HG03139 (cell line): ENCODE data around the gene KMT2C.
"Not testable (repeated sequence)": the region's sequence is repeated elsewhere in the genome, so short reads cannot be mapped to it uniquely, and the experiment has no call there.

Experiments
- ATAC-seq: cut with Tn5 transposase; IDR thresholded peaks from one replicate; pipeline ENCODE4 v1.9.1; 2021; ENCODE audit not compliant: unreplicated experiment

The KMT2C gene

DNA sequence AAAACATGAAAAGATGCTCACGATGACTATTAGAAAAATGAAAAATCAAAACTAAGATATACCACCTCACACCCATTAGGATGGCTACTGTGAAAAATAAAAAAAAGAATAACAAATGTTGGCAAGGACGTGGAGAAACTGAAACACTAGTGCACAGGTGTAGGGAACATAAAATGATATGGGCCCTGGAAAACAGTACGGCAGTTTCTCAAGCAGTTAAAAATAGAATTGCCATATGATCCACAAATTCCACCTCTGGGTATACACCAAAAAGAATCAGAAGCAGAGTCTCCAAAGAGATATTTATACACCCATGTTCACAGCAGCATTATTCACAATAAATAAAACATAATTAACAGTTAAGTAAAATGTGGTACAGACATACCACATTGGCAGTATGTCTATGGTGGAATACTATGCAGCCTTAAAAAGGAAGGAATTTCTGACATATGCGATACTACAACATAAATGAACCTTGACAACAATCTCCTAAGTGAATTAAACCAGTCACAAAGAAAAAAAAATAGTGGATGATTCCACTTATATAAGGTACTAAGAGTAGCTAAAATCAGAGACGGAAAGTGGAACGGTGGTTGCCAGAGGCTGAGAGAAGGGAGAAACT, 69.7 kb downstream of the KMT2C start:
- ATAC-seq, result no peak

DNA sequence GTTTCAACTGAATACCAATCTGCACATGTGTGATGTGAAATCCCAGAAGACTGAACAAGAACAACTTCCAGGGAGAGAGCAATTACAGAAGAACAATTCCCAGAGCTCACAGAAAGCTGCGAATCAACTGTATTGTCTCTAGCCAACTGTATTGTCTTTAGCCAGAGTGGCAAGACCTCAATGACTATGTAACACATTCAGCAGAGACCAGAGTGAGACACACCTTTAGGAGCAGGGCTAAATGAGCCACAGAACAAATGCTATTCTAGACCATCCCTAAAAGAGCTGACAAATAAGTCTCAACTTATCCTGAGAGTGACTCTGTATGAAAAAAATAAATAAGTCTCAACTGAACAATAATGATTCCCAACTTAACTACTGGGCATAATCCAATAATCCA, 72.0 kb downstream of the KMT2C start:
- no peak for ATAC-seq

DNA sequence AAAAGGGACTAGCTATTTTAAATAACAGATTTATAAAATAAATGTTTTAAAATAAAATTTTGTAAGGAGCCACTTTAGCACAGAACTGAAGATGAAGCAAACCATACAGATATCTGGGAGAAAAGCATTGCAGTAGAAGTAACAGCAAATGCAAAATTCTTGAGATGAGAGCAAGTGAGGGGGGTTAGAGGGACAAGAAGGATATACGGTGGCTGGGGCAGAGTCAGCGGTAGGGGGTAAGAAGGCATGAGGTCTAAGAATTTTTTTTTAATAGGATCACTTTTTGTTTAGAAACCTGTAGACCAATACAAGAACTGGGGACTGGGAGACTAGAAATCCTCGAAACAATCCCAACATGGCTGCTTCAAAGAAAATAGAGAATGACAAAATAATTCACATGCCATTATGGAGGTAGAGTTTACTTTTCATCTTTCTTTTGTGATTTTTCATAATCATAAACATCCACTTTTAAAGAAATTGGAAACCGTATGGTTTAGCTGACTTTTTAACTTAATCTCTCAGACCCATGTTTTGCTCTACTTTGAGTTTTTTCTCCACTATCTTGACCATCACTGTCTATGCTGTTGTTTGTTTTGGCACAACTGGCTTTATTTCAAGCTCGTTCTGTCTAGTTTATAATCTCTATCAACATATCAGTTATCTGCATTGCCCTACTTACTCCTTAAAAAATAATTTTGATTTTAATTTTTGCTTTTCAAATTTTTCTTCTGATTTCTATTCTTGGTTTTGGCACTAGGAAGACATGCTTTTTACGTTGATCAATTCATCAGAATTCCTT, 73.5 kb downstream of the KMT2C start:
- no peak for ATAC-seq

DNA sequence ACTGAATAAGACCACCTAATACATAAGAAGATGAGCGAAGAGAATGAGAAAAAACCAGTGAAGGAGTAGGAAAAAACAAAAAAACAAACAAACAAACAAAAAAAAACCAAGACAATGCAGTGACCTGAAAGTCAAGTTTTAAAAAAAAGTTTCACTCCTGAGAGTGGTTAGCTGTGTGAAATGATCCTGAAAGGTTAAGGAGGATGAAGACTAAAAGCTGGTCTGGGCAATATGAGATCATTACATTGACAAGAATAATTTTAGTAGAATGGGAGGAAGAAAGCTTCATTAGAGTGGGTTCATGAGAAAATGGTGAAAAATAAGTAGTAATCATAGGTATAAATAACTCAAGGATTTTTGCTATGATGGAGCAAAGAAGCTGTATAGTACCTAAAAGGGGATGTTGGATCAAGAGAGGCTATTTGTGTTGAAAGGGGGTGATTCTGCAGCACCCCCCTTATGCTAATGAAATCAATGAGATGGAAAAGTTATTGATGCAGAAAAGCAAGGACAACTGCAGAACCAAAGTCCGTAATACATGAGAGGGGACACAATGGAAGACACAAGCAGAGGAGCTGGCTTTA, 80.2 kb downstream of the KMT2C start:
- ATAC-seq, result no peak

DNA sequence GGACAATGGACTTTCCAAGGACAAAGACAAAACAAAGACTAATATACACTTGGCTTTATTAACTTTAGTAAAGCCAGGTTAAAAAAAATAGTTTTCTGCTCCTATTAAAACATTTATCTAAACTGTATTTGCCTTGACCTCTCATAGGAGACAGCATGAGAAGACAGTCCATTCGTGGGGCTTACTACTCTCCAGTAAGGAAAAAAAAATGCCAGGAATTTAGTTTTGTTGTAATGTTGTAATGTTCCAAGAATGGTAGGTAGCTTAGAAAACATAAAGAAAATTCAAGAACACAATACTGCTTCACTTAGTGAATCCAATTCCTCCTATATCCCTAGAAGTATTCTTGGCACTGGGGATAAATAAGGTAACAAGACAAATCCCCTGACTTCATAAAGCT, 81.7 kb downstream of the KMT2C start:
- ATAC-seq, result no peak

DNA sequence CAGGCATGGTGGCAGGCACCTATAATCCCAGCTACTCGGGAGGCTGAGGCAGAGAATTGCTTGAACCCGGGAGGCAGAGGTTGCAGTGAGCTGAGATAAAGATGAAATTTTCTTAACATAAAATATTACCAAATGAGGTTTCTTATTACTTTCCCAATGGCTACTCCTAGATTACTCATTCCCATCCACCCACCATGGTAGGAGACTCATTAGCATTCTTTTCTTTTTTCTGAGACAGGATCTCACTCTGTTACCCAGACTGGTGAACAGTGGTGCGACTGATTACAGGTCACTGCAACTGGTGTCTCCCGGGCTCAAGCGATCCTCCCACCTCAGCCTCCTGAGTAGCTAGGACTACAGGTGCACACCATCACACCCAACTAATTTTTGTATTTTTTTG, 82.5 kb downstream of the KMT2C start:
- not testable (repeated sequence) for ATAC-seq

DNA sequence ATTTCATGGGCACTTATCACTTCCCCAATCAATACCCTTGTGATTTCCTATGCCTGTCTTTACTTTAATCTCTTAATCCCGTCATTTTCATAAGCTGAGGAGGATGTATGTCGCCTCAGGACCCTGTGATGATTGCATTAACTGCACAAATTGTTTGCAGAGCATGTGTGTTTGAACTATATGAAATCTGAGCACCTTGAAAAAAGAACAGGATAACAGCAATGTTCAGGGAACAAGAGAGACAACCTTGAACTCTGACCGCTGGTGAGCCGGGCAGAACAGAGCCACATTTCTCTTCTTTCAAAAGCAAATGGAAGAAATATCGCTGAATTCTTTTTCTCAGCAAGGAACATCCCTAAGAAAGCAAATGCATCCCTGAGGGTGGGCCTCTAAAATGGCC, 84.1 kb downstream of the KMT2C start:
- ATAC-seq, result not testable (repeated sequence)

DNA sequence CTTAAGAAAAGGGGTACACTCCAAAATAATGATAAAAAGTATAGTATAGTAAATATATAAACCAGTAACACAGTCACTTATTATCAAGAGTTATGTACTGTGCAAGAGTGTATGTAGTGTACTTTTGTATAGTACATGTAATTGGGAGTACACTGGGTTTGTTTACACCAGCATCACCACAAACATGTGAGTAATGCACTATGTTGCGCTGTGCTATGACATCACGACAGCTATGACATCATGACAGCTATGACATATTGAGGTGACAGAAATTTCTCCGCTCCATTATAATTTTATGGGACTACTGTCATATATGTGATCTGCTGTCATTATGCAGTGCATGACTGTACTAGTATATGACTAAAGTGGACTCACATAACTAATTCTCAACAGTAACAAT, 84.6 kb downstream of the KMT2C start:
- ATAC-seq, result no peak

DNA sequence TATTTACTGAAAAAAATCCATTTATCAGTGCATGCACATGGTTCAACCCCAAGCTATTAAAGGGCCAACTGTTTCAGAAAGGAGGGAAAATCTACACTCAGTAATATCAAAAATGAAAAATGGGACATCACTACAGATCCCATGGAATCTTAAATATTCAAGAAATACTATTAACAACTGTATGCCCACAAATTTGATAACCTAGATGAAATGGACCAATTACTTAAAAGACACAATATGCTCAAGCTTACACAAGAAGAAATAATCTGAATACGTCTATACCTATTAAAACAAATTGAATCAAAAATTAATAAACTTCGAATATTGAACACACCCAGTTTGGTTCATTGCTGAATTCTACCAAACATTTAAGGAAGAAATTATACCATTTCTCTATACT, 87.9 kb downstream of the KMT2C start:
- no peak for ATAC-seq

DNA sequence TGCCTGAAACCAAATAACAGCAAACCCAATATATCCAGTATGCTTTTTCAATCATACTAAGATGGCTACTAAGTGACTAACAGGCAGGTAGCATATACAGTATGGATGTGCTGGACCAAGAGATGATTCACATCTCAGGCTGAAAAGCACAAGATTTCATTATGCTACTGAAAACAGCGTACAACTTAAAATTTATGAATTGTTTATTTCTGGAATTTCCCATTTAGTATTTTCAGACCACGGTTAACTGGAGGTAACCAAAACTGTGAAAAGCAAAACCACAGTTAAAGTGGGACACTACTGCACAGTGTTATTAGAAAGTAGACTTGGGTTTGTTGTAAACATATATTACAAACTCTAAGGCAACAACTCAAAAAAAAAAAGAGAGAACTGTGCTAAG, 91.5 kb downstream of the KMT2C start:
- no peak for ATAC-seq

DNA sequence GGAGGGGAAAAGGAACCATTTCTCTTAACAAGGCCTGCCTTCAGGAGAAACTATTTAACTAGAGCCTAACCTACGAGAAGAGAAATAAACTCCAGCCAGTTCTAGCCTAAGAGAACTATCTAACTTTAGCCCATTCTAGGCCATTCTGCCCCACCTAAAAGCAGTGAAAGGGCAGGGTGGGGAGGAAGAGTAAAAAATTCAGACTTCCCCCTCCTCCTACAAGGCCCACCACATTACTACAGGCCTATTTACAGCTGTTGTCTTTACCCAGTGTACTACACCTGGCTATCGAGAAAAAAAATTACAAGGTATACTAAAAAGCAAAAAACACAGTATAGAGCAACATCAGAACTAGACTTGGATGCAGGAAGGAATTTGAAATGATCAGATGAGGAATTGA, 93.0 kb downstream of the KMT2C start:
- ATAC-seq, result no peak

DNA sequence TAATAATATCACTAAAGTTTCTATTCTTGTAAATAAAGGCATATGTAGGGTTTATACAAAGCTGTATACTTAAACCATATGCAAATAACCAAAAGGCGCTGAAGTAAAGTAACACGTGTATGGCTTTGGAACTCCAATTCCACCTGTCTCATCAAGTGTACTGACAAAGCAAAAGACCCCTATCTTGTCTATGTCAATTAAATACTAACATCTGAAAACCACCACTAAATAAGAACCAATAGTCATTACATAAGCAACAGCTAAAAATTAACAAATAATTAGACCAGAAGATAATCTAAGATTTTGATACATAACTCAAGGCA, 93.9 kb downstream of the KMT2C start:
- no peak for ATAC-seq

DNA sequence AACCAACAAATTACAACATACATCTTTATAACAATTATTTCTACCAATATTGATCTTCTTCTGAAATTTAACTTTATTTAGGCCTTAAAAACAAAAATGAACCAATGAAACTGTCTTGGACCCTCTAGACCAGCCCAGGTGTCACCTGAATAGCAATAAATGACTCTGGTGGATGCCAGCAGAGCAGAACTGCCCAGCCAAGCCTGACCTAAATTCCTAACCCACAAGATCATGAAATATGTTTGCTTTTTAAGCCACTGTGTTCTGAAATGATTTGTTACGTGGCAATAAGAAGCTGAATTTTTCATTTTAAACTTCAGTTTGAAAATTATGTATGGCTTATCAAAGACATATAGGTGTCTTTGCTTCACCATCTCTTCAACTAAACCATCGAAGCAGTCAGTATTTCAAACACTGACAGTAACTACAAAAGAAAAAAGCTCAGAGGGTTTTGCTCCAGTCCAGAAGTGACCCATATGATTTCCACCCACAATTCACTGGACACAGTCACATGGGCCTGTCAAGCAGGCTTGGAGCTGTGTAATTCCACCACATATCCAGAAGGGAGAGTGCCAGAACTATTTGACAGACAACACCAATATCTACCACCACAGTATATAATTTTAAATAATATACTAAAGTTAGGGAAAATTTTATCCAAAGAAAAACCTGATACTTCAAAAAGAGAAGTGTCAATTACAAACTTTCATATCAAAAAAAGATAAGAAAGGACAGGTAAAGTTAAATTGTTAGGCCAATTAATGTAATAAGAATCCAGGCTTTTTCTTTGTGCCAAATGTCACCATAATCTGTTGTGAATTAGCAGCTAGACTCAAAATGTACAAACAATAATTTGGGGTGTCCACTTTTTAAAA, 94.5 kb downstream of the KMT2C start:
- ATAC-seq, result peak; percentile 61

DNA sequence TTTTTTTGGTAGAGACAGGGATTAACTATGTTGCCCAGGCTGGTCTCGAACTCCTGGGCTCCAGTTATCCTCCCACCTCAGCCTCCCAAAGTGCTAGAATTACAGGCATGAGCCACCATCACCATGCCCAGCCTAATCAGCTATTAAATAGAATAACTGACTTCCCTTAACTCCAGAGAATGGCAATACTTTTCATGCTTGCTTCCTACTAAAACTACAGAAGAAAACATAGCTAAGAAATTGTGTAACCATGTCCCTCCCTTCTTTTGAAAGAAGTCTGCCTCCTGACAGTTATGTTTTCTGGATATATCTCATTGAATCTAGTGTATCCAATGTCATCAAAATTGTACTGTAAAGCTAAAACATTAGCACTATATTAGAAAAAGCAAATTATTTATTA, 95.6 kb downstream of the KMT2C start:
- no peak for ATAC-seq

DNA sequence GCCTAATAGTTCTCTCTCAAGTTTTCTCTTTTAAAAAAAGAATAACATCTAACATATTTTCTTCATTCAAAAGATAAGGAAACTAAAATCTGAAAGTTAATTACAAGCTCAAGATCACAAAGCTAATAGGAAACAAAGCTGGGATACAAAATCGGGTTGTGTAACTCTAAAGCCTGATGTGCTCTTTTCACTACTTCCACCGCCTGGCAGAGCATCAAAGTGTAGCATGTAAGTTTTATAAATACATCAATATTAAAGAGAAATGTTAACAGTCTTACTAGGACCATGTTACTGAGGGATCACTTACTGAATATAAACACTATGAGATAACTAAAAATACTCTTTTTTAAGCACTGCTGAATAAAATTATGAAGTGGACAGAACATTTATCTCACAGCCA, 97.2 kb downstream of the KMT2C start:
- ATAC-seq, result no peak

DNA sequence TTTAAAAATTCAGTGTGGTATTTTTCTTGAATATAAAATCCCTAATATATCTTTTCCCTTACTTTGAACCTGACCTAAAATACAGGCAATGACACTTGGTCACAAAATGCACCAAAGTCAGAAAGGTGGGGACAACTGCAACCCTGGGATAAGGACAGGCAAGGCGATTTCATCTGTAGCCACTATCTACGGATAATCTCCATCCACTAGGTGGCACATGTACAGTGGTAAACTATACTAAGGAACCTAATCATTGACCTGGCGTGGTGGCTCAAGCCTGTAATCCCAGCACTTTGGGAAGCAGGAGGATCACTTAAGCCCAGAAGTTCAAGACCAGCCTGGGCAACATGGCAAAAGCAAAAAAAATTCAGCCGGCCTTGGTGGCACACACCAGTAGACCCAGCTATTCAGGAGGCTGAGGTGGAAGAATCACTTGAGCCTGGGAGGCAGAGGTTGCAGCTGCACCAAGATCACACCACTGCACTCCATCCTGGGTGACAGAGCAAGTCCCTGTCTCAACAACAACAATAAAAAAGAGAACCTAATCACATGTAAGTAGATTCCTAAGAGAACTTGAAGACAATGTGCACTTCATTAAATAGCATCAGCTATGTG, 98.9 kb downstream of the KMT2C start:
- peak; percentile 58 for ATAC-seq

DNA sequence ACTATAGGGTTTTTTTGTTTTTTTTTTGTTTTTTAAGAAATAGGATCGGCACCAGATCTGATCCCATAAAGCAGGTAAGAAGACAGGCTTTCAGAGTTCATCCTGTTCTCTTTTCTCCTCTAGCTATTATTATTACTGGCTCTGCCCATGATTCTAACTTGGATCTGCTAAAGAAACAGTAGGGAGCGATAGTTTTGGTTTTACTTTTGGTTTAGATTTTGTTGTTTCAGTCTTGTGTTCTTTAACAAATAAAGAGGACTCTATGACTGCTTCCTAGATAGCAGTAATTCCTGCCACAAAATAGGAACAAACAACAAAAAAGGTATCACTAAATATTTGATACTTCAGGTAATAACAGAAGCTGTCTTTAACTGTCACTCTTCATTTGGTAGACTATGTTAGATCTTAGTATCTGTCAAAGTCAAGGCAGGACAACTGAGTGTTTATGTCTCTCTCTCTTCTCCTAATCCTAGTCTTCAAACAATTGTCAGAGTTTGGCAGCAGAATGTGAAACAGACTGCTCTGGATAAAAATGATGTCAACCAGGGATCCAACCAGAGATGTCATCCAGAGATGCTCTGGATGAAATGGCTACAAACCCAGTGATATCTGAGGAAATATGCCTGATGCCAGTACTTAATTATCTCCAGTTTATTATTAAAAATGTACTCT, 99.8 kb downstream of the KMT2C start:
- no peak for ATAC-seq

DNA sequence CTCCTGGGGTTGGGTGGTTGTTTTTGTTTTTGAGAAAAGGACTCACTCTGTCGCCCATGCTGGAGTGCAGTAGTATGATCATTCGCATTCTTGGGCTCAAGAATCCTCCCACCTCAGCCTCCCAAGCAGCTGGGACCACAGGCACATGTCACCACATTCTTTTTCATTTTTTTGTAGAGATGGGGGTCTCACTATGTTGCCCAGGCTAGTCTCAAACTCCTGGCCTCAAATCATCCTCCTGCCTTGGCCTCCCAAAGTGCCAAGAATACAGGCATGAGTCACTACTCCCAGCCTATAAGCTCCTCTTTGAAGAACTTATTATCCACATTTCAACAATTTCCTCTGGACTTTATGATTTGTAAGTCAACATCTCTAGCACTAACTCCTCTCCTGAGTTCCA, 102.7 kb downstream of the KMT2C start:
- no peak for ATAC-seq

DNA sequence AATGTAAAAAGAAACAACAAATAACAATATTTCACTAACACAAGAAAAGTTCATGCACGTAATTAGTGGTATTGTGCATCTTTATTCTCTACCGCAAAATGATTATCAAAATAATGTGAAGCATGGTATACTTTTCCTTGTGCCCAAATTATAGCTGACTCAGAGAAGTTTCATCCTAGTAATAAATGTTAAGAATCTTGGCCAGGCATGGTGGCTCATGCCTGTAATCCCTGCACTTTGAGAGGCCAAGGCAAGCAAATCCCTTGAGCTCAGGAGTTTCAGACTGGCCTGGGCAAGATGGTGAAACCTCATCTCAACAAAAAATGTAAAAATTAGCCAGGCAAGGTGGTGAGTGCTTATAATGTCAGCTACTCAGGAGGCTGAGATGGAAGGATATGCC, 105.0 kb downstream of the KMT2C start:
- no peak for ATAC-seq

DNA sequence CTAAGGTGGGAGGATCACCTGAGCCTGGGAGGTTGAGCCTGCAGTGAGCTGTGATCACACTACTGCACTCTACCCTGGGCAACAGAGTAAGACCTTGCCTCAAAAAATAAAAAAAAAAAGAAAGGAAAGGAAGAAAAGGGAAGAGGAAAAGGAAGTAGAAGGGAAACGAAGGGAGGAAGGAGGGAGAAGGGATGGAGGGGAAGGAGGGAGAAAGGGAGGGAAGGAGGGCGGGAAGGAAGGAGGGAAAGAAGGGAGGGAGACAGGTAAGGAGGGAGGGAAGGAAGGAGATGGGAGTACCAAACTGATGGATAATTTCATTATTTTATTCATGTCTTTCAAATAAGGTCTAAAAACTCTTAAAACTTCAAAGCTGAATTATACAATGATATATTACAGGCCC, 106.3 kb downstream of the KMT2C start:
- no peak for ATAC-seq

DNA sequence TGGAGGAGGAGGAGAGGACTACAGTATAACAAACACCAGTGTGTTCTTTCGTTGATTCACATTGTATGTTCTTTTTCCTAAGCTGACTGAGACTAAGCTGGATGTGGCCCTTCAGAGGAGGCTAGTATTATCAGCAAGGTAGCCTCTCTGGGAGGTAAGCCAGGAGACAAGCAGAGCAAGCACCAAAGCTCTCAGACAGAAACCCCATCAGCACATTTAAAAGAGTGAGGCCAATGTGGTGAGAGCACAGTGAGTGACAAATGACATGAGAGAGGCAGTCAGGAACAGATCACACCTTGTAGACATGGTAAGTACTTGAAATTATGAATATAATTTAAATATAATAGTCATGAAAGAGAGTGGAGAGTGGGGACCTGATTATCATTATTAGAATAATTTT, 107.6 kb downstream of the KMT2C start:
- ATAC-seq, result no peak
